Measurements from ENCODE around the gene OR1I1. TPM values are rescaled to one million over a fixed set of nuclear protein-coding genes. Genes with fewer than 3 reads are reported as not detected.
"Not testable (repeated sequence)": the region's sequence is repeated elsewhere in the genome, so short reads cannot be mapped to it uniquely, and the experiment has no call there.

OR1I1 gene, protein sequence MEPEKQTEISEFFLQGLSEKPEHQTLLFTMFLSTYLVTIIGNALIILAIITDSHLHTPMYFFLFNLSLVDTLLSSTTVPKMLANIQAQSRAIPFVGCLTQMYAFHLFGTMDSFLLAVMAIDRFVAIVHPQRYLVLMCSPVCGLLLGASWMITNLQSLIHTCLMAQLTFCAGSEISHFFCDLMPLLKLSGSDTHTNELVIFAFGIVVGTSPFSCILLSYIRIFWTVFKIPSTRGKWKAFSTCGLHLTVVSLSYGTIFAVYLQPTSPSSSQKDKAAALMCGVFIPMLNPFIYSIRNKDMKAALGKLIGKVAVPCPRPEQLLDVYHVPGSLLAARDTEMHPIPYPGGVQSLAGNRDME
- not detected for polyA plus RNA-seq (2012; ENCODE audit: missing spikeins)

DNA sequence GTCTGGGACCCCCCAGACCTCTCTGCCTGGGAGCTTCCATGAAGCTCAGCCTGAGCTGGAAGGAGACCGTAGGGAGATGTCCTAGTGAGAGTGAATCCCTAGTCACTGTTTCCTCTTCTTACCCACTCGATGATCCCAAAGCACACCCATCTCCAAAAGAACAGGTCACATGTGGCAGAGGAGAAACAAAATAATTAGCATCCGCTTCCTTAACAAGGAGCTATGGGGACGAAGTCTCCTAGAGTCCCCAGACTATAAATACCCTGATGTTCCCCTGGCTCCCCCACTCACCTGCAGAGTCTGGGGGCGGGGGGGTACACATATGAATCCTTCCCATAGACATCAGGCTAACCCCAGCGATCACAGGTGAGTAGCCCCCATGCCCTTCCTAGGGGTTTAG, at the start of gene OR1I1:
Gene OR1I1 (plus strand): TSS at position 301 of the 400 bp plus-strand sequence. CDS start 4,855 bp downstream, outside the sequence.
- TF ChIP-seq POLR2AphosphoS5 (IDR thresholded peaks at IDR 0.05; ENCODE audit: low read depth, low read length), result no peak
- no peak for TF ChIP-seq TAF1 (IDR thresholded peaks at IDR 0.05; ENCODE audit: borderline replicate concordance, low read depth, low read length)
- no peak for TF ChIP-seq POLR2A (IDR thresholded peaks at IDR 0.05; ENCODE audit: low read depth, low read length)
- no peak for FAIRE-seq

DNA sequence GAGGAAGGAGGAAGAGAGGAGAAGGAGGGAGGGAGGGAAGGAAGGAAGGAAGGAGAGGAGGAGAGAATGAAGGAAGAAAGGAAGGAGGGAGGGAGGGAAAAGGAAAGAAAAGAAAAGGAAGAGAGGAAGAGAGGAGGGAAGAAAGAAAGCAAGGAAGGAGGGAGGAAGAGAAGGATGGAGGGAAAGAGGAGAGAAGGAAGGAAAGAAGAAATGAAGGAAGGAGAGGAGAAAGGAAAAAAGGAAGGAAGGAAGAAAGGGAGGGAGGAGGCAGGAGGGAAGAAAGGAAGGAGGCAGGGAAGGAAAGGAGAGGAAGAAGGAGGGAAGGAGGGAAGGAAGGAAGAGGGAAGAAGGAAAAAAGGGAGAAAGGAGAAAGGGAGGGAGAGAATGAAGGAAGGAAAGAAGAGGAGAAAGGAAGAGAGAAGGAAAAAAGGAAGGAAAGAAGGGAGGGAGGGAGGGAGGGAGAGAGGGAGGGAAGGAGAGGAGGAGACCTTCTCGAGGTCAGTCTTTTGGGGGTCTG, 46.2 kb upstream of the OR1I1 start:
- no peak for DNase-seq (ENCODE audit: insufficient read length)
- no peak for TF ChIP-seq TAF1 (IDR thresholded peaks at IDR 0.05; ENCODE audit: borderline replicate concordance, low read depth, low read length)
- TF ChIP-seq POLR2AphosphoS5 (IDR thresholded peaks at IDR 0.05; ENCODE audit: low read depth, low read length), result no peak
- no peak for TF ChIP-seq POLR2A (IDR thresholded peaks at IDR 0.05; ENCODE audit: low read depth, low read length)
- no peak for FAIRE-seq

More for the DNA sequence above, at the start of gene OR1I1:
- no peak for DNase-seq (ENCODE audit: insufficient read length)

DNA sequence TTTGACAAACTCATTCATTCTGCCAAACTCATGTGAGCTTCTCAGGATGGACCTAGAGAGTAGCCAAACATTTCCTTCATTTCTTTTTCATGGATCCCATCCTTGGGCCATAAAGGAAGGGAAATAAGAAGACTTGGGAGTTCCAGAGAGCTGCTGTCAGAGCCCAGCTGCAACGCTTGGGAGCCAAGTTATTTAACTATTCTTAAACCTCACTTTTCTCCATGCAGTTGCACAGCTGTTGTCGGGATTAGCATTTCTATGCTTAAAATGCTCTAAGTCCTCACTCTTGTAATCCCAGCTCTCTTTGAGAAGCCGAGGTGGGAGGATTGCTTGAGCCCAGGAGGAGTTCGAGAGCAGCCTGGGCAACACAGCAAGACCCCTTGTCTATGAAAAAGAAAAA, 44.4 kb upstream of the OR1I1 start:
- no peak for FAIRE-seq
- TF ChIP-seq POLR2AphosphoS5 (IDR thresholded peaks at IDR 0.05; ENCODE audit: low read depth, low read length) (no peak), POLR2A (IDR thresholded peaks at IDR 0.05; ENCODE audit: low read depth, low read length) (no peak), TAF1 (IDR thresholded peaks at IDR 0.05; ENCODE audit: borderline replicate concordance, low read depth, low read length) (no peak)
- no peak for DNase-seq (ENCODE audit: insufficient read length)

DNA sequence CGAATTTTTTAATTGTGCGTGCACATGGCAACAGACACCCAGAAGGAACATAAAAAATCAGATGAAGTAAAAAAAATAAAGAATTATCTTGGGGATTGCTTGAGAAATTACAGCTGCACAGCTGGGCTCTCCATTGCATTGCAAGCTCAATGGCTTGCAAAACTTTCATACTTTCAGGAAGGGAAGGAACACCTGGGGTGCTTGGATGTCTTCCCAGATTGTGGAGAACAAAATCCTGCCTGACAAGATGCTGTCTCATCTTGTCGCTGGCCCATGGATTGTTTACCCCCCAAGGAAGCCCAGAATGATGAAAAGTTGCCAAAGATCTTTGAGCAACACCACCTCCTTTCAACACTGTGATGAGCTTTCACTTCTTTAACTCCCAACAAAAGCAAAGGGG, 43.7 kb upstream of the OR1I1 start:
- no peak for FAIRE-seq
- DNase-seq (ENCODE audit: insufficient read length), result no peak
- TF ChIP-seq TAF1 (IDR thresholded peaks at IDR 0.05; ENCODE audit: borderline replicate concordance, low read depth, low read length) (no peak), POLR2AphosphoS5 (IDR thresholded peaks at IDR 0.05; ENCODE audit: low read depth, low read length) (no peak), POLR2A (IDR thresholded peaks at IDR 0.05; ENCODE audit: low read depth, low read length) (no peak)

DNA sequence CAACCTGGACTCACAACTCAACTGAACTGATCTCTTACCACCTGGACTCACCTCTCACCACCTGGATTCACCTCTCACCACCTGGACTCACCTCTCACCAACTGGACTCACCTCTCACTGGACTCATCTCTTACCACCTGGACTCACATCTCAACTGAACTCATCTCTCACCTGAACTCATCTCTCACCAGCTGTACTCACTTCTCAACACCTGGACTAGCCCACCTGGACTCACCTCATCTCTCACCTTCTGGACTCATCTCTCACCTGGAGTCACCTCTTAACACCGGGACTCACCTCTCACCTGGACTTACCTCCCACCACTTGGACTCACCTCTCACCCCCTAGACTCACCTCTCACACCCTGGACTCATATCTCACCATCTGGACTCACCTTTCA, 40.0 kb upstream of the OR1I1 start:
- TF ChIP-seq TAF1 (IDR thresholded peaks at IDR 0.05; ENCODE audit: borderline replicate concordance, low read depth, low read length), result no peak
- DNase-seq (ENCODE audit: insufficient read length), result no peak
- FAIRE-seq, result no peak

DNA sequence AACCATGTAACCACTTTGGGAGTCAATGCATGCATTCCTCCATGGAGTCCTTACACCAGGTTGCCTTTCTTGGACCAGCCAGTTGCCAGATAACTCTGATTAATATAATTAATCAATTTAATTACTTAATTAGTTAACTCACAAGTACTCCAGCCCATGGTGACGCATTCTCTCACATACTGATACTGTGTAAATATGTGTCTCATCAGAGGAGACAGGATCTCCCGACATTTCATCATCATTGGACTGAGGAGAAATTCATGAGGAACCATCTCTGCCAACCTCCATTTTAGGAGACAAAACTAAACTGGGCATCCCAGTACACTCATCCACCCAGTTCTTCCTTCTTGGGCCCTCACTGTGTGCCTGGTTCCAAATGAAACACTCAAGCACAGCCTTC, 39.2 kb upstream of the OR1I1 start:
- TF ChIP-seq POLR2A (IDR thresholded peaks at IDR 0.05; ENCODE audit: low read depth, low read length) (no peak), TAF1 (IDR thresholded peaks at IDR 0.05; ENCODE audit: borderline replicate concordance, low read depth, low read length) (no peak), POLR2AphosphoS5 (IDR thresholded peaks at IDR 0.05; ENCODE audit: low read depth, low read length) (no peak)
- FAIRE-seq, result no peak
- DNase-seq (ENCODE audit: insufficient read length), result no peak

DNA sequence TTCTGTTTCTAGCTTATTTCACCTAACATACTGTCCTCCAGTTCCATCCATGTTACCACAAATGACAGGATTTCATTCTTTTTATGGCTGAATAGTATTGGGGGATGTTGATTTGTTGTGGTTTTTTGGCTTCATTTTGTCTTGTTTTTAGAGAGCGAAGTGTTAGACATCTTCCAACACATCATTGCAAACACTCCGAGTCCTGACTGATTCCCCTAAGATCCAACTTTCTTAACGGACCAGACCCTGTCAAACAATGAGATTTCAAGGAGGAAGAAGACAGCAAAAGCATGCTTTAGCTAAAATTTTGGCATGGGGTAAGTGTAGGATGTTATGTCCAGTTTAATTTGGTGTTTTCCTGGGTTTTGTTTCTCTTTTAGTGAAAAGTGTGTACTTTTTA, 36.5 kb upstream of the OR1I1 start:
- no peak for FAIRE-seq
- no peak for DNase-seq (ENCODE audit: insufficient read length)
- TF ChIP-seq POLR2AphosphoS5 (IDR thresholded peaks at IDR 0.05; ENCODE audit: low read depth, low read length), result no peak
- TF ChIP-seq TAF1 (IDR thresholded peaks at IDR 0.05; ENCODE audit: borderline replicate concordance, low read depth, low read length), result no peak
- no peak for TF ChIP-seq POLR2A (IDR thresholded peaks at IDR 0.05; ENCODE audit: low read depth, low read length)

DNA sequence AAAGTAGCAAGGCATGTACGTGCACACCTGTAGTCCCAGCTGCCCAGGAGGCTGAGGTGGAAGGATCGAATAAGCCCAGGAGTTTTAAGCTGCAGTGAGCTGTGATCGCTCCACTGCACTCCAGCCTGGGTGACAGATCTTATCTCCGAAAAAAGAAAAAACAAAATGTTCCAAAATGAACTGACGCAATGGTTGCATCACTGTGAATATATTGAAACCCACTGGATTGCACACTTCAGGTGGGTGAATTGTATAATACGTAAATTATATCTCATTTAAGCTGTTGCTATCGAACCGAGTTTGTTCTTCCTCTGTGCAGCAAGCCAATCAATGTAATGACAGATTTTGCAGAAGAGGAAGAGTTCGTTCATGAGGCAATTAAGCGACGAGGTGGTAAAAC, 34.3 kb upstream of the OR1I1 start:
- no peak for TF ChIP-seq POLR2AphosphoS5 (IDR thresholded peaks at IDR 0.05; ENCODE audit: low read depth, low read length)
- no peak for TF ChIP-seq TAF1 (IDR thresholded peaks at IDR 0.05; ENCODE audit: borderline replicate concordance, low read depth, low read length)
- TF ChIP-seq POLR2A (IDR thresholded peaks at IDR 0.05; ENCODE audit: low read depth, low read length), result no peak
- no peak for DNase-seq (ENCODE audit: insufficient read length)
- FAIRE-seq, result no peak

DNA sequence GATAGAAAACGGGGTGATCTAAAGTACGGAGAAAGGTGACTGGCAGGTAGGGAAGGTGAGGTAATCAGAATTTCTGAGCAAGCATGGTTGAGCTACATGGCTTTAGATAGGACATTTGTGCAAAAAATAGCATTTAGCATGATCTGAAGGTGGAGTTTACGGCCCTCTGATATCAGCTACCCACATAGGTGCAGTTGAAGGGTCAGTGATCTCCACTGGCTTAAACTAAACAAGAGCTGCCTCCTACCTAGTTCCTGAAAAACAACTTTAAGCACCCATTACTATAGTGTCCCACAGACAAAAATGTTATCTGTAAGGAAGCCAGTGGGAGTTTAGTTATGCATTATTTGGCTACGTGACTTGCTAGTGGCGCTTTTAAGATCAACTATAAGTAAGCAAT, 33.9 kb upstream of the OR1I1 start:
- FAIRE-seq (no peak), DNase-seq (ENCODE audit: insufficient read length) (no peak)
- TF ChIP-seq POLR2A (IDR thresholded peaks at IDR 0.05; ENCODE audit: low read depth, low read length) (no peak), POLR2AphosphoS5 (IDR thresholded peaks at IDR 0.05; ENCODE audit: low read depth, low read length) (no peak), TAF1 (IDR thresholded peaks at IDR 0.05; ENCODE audit: borderline replicate concordance, low read depth, low read length) (no peak)

DNA sequence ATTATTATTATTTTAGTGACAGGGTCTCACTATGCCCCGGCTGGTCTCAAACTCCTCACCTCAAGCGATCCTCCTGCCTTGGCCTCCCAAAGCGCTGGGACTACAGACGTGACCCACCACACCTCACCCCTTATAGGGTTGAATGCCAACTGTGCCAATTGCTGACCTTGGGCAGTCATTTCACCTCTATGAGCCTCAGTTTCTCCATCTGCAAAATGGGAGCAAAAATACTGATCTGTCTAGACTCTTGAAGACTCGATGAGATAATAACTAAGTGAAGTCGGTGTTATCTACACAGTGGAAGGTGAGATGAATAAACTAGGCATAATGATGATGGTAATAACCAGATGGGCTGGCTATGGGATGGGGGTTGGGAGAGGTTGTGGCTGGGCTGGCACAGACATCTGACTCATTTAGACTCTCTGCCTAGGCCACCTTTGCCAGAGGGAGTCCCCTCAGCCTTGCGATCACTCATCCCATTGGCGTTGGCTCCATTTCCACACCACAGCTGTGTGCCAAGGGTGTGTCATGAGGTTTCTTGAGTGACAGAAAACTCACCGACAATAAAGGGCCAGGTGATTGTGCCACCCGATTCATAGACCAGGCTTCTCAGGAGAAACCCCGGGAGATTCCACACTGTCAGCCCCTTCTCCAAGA, 33.0 kb upstream of the OR1I1 start, which contains the start of gene CASP14:
Gene CASP14 (plus strand): TSS at position 596 of the 657 bp plus-strand sequence. CDS start 2,772 bp downstream, outside the sequence.
- FAIRE-seq (no peak), DNase-seq (ENCODE audit: insufficient read length) (no peak)
- TF ChIP-seq TAF1 (IDR thresholded peaks at IDR 0.05; ENCODE audit: borderline replicate concordance, low read depth, low read length) (no peak), POLR2AphosphoS5 (IDR thresholded peaks at IDR 0.05; ENCODE audit: low read depth, low read length) (no peak), POLR2A (IDR thresholded peaks at IDR 0.05; ENCODE audit: low read depth, low read length) (no peak)

DNA sequence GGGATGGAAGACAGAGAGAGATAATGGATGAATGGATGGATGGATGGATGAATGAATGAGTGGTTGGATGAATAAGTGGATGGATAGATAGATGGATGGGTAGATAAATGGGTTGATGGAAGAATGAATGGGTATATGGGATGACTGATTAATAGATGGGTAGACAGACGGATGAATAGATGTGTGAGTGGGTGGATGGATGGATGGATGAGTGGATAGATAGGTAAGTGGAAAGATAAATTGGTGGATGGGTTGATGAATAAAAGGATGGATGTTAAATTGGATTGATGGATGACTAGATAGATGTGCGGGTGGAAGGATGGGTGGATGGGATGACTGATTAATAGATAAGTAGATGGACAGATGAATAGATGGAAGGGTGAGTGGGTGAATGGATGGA, 31.4 kb upstream of the OR1I1 start:
- no peak for DNase-seq (ENCODE audit: insufficient read length)
- no peak for FAIRE-seq
- no peak for TF ChIP-seq POLR2AphosphoS5 (IDR thresholded peaks at IDR 0.05; ENCODE audit: low read depth, low read length)

DNA sequence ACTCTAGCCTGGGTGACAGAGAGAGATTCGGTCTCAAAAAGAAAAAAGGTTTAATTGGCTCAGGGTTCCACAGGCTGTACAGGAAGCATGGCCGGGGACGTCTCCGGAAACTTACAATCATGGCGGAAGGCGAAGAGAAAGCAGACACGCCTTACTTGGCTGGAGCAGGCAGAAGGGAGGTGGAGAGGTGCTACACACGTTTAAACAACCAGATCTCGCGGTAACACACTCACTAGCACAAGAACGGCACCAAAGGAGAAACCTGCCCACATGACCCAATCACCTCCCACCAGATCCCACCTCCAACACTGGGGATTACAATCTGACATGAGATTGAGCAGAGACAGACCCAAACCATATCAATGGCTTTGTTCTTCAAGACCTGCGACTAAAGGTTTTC, 20.0 kb upstream of the OR1I1 start:
- TF ChIP-seq POLR2AphosphoS5 (IDR thresholded peaks at IDR 0.05; ENCODE audit: low read depth, low read length), result no peak
- TF ChIP-seq POLR2A (IDR thresholded peaks at IDR 0.05; ENCODE audit: low read depth, low read length), result no peak
- TF ChIP-seq TAF1 (IDR thresholded peaks at IDR 0.05; ENCODE audit: borderline replicate concordance, low read depth, low read length), result no peak
- FAIRE-seq (no peak), DNase-seq (ENCODE audit: insufficient read length) (no peak)

DNA sequence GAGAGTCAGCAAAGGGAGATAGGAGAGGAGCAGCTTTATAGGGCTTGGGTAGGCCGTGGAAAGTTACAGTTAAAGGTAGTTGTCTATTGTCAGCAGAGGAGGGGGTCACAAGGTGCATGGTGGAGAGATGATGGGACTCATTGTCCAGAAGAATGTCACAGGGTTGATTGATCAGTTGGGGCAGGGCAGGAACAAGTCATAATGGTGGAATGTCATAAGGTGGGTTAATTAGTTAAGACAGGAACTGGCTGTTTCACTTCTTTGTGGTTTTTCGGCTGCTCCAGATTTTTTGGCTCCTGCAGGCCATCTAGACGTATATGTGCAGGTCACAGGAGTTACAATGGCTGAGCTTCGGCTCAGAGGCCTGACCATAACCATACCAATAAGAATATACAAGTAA, 11.6 kb upstream of the OR1I1 start:
- FAIRE-seq; DNase-seq (ENCODE audit: insufficient read length): not testable (repeated sequence)
